ENCODE data around the gene LEUTX. TPM values are rescaled to one million over a fixed set of nuclear protein-coding genes. Genes with fewer than 3 reads are reported as not detected.

Gene LEUTX
- total RNA-seq, 1 donor from 2014 or later = not detected

- peaks cover 10% of the 10 kb centered on the region for H3K36me3 ChIP-seq
- H3K9ac ChIP-seq = no peak overlapping the region
- peaks cover 38% of the 10 kb centered on the region for H3K36me3 Mint-ChIP-seq
- peaks cover 6% of the 10 kb centered on the region for H3K4me1 ChIP-seq
- no peak overlapping the region for H3K4me3 ChIP-seq
- H2AFZ ChIP-seq (replicated peaks) = no peak overlapping the region
- H3K4me2 ChIP-seq = no peak overlapping the region
- peaks cover 2% of the 10 kb centered on the region for H4K20me1 ChIP-seq (ENCODE audit: low read depth)
- H3K27ac Mint-ChIP-seq = no peak overlapping the region
- peaks cover 36% of the 10 kb centered on the region for H3K79me2 ChIP-seq (ENCODE audit: low read depth)
- H3K27me3 Mint-ChIP-seq (ENCODE audit: insufficient read depth, low read depth) = peaks cover 18% of the 10 kb centered on the region
- no peak for DNase-seq (ENCODE audit: low spot score)
- no peak overlapping the region for H3K27ac ChIP-seq
- peak overlapping the region; percentile 8 for H3K4me3 Mint-ChIP-seq
- TF ChIP-seq CTCF (IDR thresholded peaks at IDR 0.05) (no peak), EZH2phosphoT487 (IDR thresholded peaks at IDR 0.05) (no peak), EZH2 (IDR thresholded peaks at IDR 0.05) (no peak)
- H3K9me3 ChIP-seq (ENCODE audit: low read depth) = no peaks in the 10 kb centered on the region
- H3K4me1 Mint-ChIP-seq = peaks cover 19% of the 10 kb centered on the region
- H3F3A ChIP-seq (ENCODE audit: low read depth) = peaks cover 11% of the 10 kb centered on the region
- no peaks in the 10 kb centered on the region for H3K27me3 ChIP-seq
- no peaks in the 10 kb centered on the region for H3K9me3 Mint-ChIP-seq
These were observed 49.5 kb downstream of the LEUTX start for GRCh38 chr19:39828015-39828653.

DNA sequence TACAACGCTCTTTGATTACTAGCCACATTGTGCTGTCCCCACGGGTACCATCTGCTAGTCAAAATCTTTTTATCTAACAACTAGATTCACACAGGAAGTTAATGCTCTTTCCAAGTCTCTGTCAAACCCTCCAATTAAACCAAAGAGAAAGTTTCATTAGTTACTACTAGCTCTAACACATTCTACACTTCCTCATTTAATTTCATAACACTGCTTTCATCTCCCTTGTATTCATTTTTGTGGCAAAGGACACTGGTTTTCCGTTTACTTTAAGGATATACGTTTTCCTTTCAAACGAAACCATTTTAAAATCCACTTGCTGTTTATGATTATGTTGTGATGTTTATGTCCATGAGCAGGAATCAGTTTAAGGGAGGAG lies 50.0 kb downstream of the LEUTX start:
- peaks cover 6% of the 10 kb centered on the region for H3K4me1 ChIP-seq
- peaks cover 36% of the 10 kb centered on the region for H3K79me2 ChIP-seq (ENCODE audit: low read depth)
- no peak for DNase-seq (ENCODE audit: low spot score)
- no peak for TF ChIP-seq EZH2 (IDR thresholded peaks at IDR 0.05)
- TF ChIP-seq CTCF (IDR thresholded peaks at IDR 0.05) = no peak
- TF ChIP-seq EZH2phosphoT487 (IDR thresholded peaks at IDR 0.05) = no peak
- no peak overlapping the region for H3K4me2 ChIP-seq
- no peaks in the 10 kb centered on the region for H3K9me3 ChIP-seq (ENCODE audit: low read depth)
- peaks cover 18% of the 10 kb centered on the region for H3K27me3 Mint-ChIP-seq (ENCODE audit: insufficient read depth, low read depth)
- H3K36me3 Mint-ChIP-seq = peaks cover 38% of the 10 kb centered on the region
- H3K27ac Mint-ChIP-seq = no peak overlapping the region
- no peak overlapping the region for H3K27ac ChIP-seq
- H3K4me3 Mint-ChIP-seq = peak overlapping the region; percentile 8
- no peak overlapping the region for H3K9ac ChIP-seq
- peaks cover 11% of the 10 kb centered on the region for H3F3A ChIP-seq (ENCODE audit: low read depth)
- no peak overlapping the region for H2AFZ ChIP-seq (replicated peaks)
- H3K27me3 ChIP-seq = no peaks in the 10 kb centered on the region
- H3K9me3 Mint-ChIP-seq = no peaks in the 10 kb centered on the region
- peaks cover 2% of the 10 kb centered on the region for H4K20me1 ChIP-seq (ENCODE audit: low read depth)
- H3K4me1 Mint-ChIP-seq = peaks cover 19% of the 10 kb centered on the region
- peaks cover 10% of the 10 kb centered on the region for H3K36me3 ChIP-seq
- no peak overlapping the region for H3K4me3 ChIP-seq

GRCh38 chr19:39829702-39830275 lies 51.1 kb downstream of the LEUTX start:
- Mint-ChIP-seq H3K27ac (no peak overlapping the region), H3K9me3 (no peaks in the 10 kb centered on the region), H3K4me3 (peak overlapping the region; percentile 13), H3K4me1 (peaks cover 23% of the 10 kb centered on the region), H3K36me3 (peaks cover 40% of the 10 kb centered on the region), H3K27me3 (ENCODE audit: insufficient read depth, low read depth) (peaks cover 18% of the 10 kb centered on the region)
- peaks cover 6% of the 10 kb centered on the region for H3K4me1 ChIP-seq
- H3K79me2 ChIP-seq (ENCODE audit: low read depth) = peaks cover 33% of the 10 kb centered on the region
- H4K20me1 ChIP-seq (ENCODE audit: low read depth) = no peaks in the 10 kb centered on the region
- no peak overlapping the region for H3K4me2 ChIP-seq
- H3K9ac ChIP-seq = no peak overlapping the region
- H3K36me3 ChIP-seq = peaks cover 10% of the 10 kb centered on the region
- DNase-seq (ENCODE audit: low spot score) = no peak
- H3K4me3 ChIP-seq = no peak overlapping the region
- TF ChIP-seq EZH2phosphoT487 (IDR thresholded peaks at IDR 0.05) (no peak), EZH2 (IDR thresholded peaks at IDR 0.05) (no peak), CTCF (IDR thresholded peaks at IDR 0.05) (no peak)
- no peak overlapping the region for H2AFZ ChIP-seq (replicated peaks)
- H3K27me3 ChIP-seq = no peaks in the 10 kb centered on the region
- no peak overlapping the region for H3K27ac ChIP-seq
- H3K9me3 ChIP-seq (ENCODE audit: low read depth) = no peaks in the 10 kb centered on the region
- peaks cover 15% of the 10 kb centered on the region for H3F3A ChIP-seq (ENCODE audit: low read depth)

Measured in neural progenitor cell (in vitro differentiated cells).